GM12878 (cell line): ENCODE data around the gene AHNAK. TPM values are rescaled to one million over a fixed set of nuclear protein-coding genes. Genes with fewer than 3 reads are reported as not detected.

Experiments
- ATAC-seq: fragments of 200-7000 bp; cut with Tn5 transposase; 3 replicates; pipeline ENCODE4 v1.9.1; 2020; ENCODE audit warnings: mild to moderate bottlenecking, moderate library complexity
- BruUV-seq: library from RNA; stranded (reverse); fragments of 400-500 nt; replicated peaks from 2 replicates; lab custom pipeline; 2021; lab: Mats Ljungman, UMichigan
- CTCF ChIA-PET: fragments of 300-600 bp; sonication (Branson Sonifier 250); formaldehyde crosslinking; extraction: SDS; loops from one replicate; lab custom pipeline; 2021; ENCODE audit warnings: inconsistent platforms; lab: Yijun Ruan, JAX
- POLR2A ChIA-PET: fragments of 350-600 bp; formaldehyde crosslinking; extraction: SDS; loops from one replicate; lab custom pipeline; 2021; ENCODE audit warnings: inconsistent platforms; lab: Charles Lee
- RAD21 ChIA-PET: fragments of 300-600 bp; sonication (Branson Sonifier 250); formaldehyde crosslinking; loops from one replicate; lab custom pipeline; 2023; ENCODE audit warnings: antibody characterized with exemption; ENCODE audit not compliant: unreplicated experiment; lab: Charles Lee
- SMC1A ChIA-PET: fragments of 300-600 bp; sonication (Branson Sonifier 250); formaldehyde crosslinking; loops from one replicate; lab custom pipeline; 2023; ENCODE audit not compliant: unreplicated experiment, uncharacterized antibody; lab: Charles Lee
- DNase-seq: peaks from one replicate; pipeline ENCODE4 v3.0.0-alpha.2; 2011; ENCODE audit warnings: low read depth, low spot score
- FAIRE-seq: peaks from 3 replicates; lab custom pipeline; 2011; peaks lifted over from hg19 to GRCh38; lab: Jason Lieb, UNC
- H2AFZ ChIP-seq: 2 replicates; pipeline ENCODE4 v1.6.0; 2011; ENCODE audit warnings: low read depth, low read length, control low read depth; ENCODE audit not compliant: control insufficient read depth
- H3K27ac ChIP-seq: 2 replicates; pipeline ENCODE4 v1.5.1; 2011; ENCODE audit warnings: control low read depth; ENCODE audit not compliant: control insufficient read depth, insufficient read depth
- H3K27me3 ChIP-seq, 2 experiments: replicated peaks in 1 of 2; 2 replicates each; pipeline versions ENCODE4 v1.6.0 to v1.6.1; 2011; ENCODE audit warnings: low read length in 1 of 2; ENCODE audit not compliant: control insufficient read depth in 2 of 2, insufficient read depth in 2 of 2
- H3K36me3 ChIP-seq, 2 experiments: 2 replicates each; pipeline ENCODE4 v1.5.1; 2011; ENCODE audit warnings: low read length in 1 of 2; ENCODE audit not compliant: control insufficient read depth in 2 of 2, insufficient read depth in 2 of 2
- H3K4me1 ChIP-seq: 2 replicates; pipeline ENCODE4 v1.6.1; 2011; ENCODE audit warnings: mild to moderate bottlenecking, low read length, moderate library complexity, mixed read lengths; ENCODE audit not compliant: control insufficient read depth, insufficient read depth
- H3K4me2 ChIP-seq: 2 replicates; pipeline ENCODE4 v1.6.0; 2011; ENCODE audit warnings: control low read depth; ENCODE audit not compliant: control insufficient read depth, insufficient read depth
- H3K4me3 ChIP-seq: fragments of 200-600 bp; sonication (generic); 2 replicates; pipeline ENCODE4 v1.5.1; 2016
- H3K79me2 ChIP-seq: 2 replicates; pipeline ENCODE4 v1.6.0; 2011; ENCODE audit warnings: low read length; ENCODE audit not compliant: control insufficient read depth, insufficient read depth
- H3K9ac ChIP-seq: 2 replicates; pipeline ENCODE4 v1.8.0; 2011; ENCODE audit warnings: low read length, control low read depth, mixed read lengths; ENCODE audit not compliant: control insufficient read depth, insufficient read depth
- H3K9me3 ChIP-seq: replicated peaks from 3 replicates; pipeline ENCODE4 v1.5.1; 2011; ENCODE audit warnings: mild to moderate bottlenecking, low read length; ENCODE audit not compliant: control insufficient read depth, insufficient read depth
- H4K20me1 ChIP-seq: 2 replicates; pipeline ENCODE4 v1.6.0; 2011; ENCODE audit not compliant: control insufficient read depth, insufficient read depth
- ATF7 ChIP-seq: fragments of 450-650 bp; IDR thresholded peaks from 2 replicates; pipeline ENCODE4 v1.6.1; 2016; ENCODE audit warnings: low read depth, mild to moderate bottlenecking
- BMI1 ChIP-seq: fragments of 450-650 bp; IDR thresholded peaks from 2 replicates; pipeline ENCODE4 v1.6.1; 2016; ENCODE audit warnings: mild to moderate bottlenecking, moderate library complexity, borderline replicate concordance
- NFIC ChIP-seq: IDR thresholded peaks from 2 replicates; pipeline ENCODE4 v1.6.1; 2012; ENCODE audit warnings: low read depth, mild to moderate bottlenecking, inconsistent platforms, low read length, moderate library complexity
- PAX8 ChIP-seq: fragments of 450-650 bp; IDR thresholded peaks from 2 replicates; pipeline ENCODE4 v1.6.1; 2017; ENCODE audit warnings: mild to moderate bottlenecking, moderate library complexity
- WGBS: methylation state at CpG from one replicate; pipeline ENCODE4 v1.1.6; 2016; ENCODE audit warnings: low lambda C conversion rate; ENCODE audit not compliant: insufficient replicate concordance, insufficient coverage; ENCODE audit errors: missing lambda C conversion rate; 5-methylcytosine and 5-hydroxymethylcytosine counted together
- in situ Hi-C: fragments of 300-500 bp; cut with MboI; formaldehyde crosslinking; loops from 9 replicates; pipeline ENCODE4 v1.14.3; 2018; ENCODE audit warnings: mixed read lengths
- intact Hi-C: fragments of 100-400 bp; cut with micrococcal nuclease; formaldehyde crosslinking; loops from one replicate; pipeline ENCODE4 v1.14.2; 2022; ENCODE audit not compliant: unreplicated experiment
- polyA plus RNA-seq, 11 experiments: library from polyadenylated mRNA; depleted of rRNA in 4 of 11; unstranded in 6 of 11; stranded (reverse) in 5 of 11; fragments of >200 nt; fragmentation: Nextera tagmentation in 4 of 11; fragmentation: Illumina TruSeq in 1 of 11; extraction: Ambion mirVana in 4 of 11; extraction: Trizol in 1 of 11; gene quantifications; 1 replicate in 1 of 11; 2 replicates in 10 of 11; pipeline versions ENCODE4 v1.2.1 to v1.2.3, GENCODE V29; 2011 to 2016; ENCODE audit warnings: inconsistent platforms in 2 of 11, missing spikeins in 2 of 11, low read depth in 1 of 11
- total RNA-seq, 4 experiments: library from RNA; depleted of rRNA in 3 of 4; stranded (reverse); fragments of >200 nt in 3 of 4; fragmentation: Illumina TruSeq in 1 of 4; extraction: Trizol in 1 of 4; gene quantifications; 2 replicates each; pipeline versions ENCODE4 v1.2.1 to v1.2.3, GENCODE V29; 2013 to 2021
- TF ChIP-seq, protein P1 (sequence below): IDR thresholded peaks from 2 replicates; pipeline ENCODE4 v1.6.1; 2012; ENCODE audit warnings: low read depth, low read length, improper control_type of control experiment
- TF ChIP-seq, protein P2 (sequence below): fragments of 450-650 bp; IDR thresholded peaks from 2 replicates; pipeline ENCODE4 v1.6.1; 2017; ENCODE audit warnings: low read depth, mild to moderate bottlenecking, moderate library complexity

Gene AHNAK
- total and polyA plus RNA-seq, 10 of the 15 experiments (the other 5 are each of a cell fraction or from before 2014, with no cell fraction given), result 0.76 to 90.3 (median 19.4) TPM

DNA sequence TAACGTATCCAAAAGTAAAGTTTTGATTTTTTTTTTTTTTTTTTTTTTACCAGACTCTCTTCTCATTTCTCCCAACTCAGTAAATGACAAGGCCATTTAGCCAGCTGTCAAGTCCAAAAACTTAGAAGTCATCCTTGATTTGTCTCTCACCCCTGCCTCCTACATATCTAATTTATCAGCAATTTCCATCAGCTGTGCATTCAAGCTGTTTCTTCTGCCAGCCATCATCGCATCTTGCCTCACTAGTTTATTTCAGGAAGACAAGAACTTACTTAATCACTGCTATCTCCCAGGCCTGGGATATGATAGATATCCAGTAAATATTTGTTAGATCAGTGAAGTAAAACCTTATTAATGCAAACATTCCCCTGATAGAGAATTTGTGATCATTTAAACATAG, 80.2 kb downstream of the AHNAK start:
- ATAC-seq, result no peak
- Histone ChIP-seq H3K4me1 (peaks cover 9% of the 10 kb centered on the region; the same call in 1 of the 2 replicates), H3K9me3 (no peaks in the 10 kb centered on the region; the same call in 2 of the 3 replicates), H3K27ac (no peak overlapping the region), H3K36me3 (no peaks in the 10 kb centered on the region), H2AFZ (no peak overlapping the region), H3K4me2 (no peak overlapping the region), H4K20me1 (no peaks in the 10 kb centered on the region), H3K27me3 (no peaks in the 10 kb centered on the region), H3K9ac (no peak overlapping the region), H3K4me3 (no peak overlapping the region), H3K79me2 (no peaks in the 10 kb centered on the region)
- POLR2A ChIA-PET, result interaction anchor here (0.6 to 0.7 kb wide), 2 partner anchors 62 to 169 kb away, joined by 3 to 7 read pairs; no protein-coding TSS in a partner anchor
- BruUV-seq, result no TSS peak
- CTCF ChIA-PET, result interaction anchor here (0.6 to 2.9 kb wide), 8 partner anchors 9 to 1272 kb away, joined by 3 to 42 read pairs (median 4); no protein-coding TSS in a partner anchor
- intact Hi-C loops, result loop anchor here (10.0 kb wide), 1 partner anchor 218 kb away; the partner anchor contains the start of gene LRRN4CL
- TF ChIP-seq PAX8, result no peak
- no peak for TF ChIP-seq ATF7
- TF ChIP-seq, protein P1, sequence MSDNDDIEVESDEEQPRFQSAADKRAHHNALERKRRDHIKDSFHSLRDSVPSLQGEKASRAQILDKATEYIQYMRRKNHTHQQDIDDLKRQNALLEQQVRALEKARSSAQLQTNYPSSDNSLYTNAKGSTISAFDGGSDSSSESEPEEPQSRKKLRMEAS, result no peak
- no peak for TF ChIP-seq BMI1
- TF ChIP-seq, protein P2, sequence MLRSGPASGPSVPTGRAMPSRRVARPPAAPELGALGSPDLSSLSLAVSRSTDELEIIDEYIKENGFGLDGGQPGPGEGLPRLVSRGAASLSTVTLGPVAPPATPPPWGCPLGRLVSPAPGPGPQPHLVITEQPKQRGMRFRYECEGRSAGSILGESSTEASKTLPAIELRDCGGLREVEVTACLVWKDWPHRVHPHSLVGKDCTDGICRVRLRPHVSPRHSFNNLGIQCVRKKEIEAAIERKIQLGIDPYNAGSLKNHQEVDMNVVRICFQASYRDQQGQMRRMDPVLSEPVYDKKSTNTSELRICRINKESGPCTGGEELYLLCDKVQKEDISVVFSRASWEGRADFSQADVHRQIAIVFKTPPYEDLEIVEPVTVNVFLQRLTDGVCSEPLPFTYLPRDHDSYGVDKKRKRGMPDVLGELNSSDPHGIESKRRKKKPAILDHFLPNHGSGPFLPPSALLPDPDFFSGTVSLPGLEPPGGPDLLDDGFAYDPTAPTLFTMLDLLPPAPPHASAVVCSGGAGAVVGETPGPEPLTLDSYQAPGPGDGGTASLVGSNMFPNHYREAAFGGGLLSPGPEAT, result no peak
- TF ChIP-seq NFIC, result no peak
- no peak for DNase-seq
- SMC1A ChIA-PET, result interaction anchor here (0.6 to 1.4 kb wide), 5 partner anchors 42 to 1108 kb away, joined by 3 to 7 read pairs (median 3); no protein-coding TSS in a partner anchor
- in situ Hi-C loops, result no loop called here
- 92% methylated on average over 2 of the region's 2 CpGs for WGBS
- RAD21 ChIA-PET, result interaction anchor here (0.7 to 1.5 kb wide), 3 partner anchors 16 to 76 kb away, joined by 4 to 5 read pairs (median 4); no protein-coding TSS in a partner anchor
- FAIRE-seq, result no peak
